Nephron (organoid): ENCODE measurements around the gene IREB2.
"Not testable (repeated sequence)": the region's sequence is repeated elsewhere in the genome, so short reads cannot be mapped to it uniquely, and the experiment has no call there.

Source experiments
- H3K27ac Mint-ChIP-seq, 3 experiments: 2 replicates each; pipeline ENCODE4 v1.8.0; 2020; ENCODE audit warnings: mixed read lengths in 3 of 3, mild to moderate bottlenecking in 2 of 3, moderate library complexity in 1 of 3
- H3K27me3 Mint-ChIP-seq: 2 replicates; pipeline ENCODE4 v1.8.0; 2021; ENCODE audit warnings: low read depth, mild to moderate bottlenecking, moderate library complexity, mixed read lengths
- H3K36me3 Mint-ChIP-seq: 2 replicates; pipeline ENCODE4 v1.8.0; 2020; ENCODE audit warnings: low read depth, mixed read lengths
- H3K4me1 Mint-ChIP-seq: 2 replicates; pipeline ENCODE4 v1.8.0; 2020; ENCODE audit warnings: mixed read lengths
- H3K4me3 Mint-ChIP-seq, 3 experiments: 2 replicates each; pipeline ENCODE4 v1.8.0; 2020; ENCODE audit warnings: mild to moderate bottlenecking in 3 of 3, mixed read lengths in 3 of 3, moderate library complexity in 2 of 3
- H3K9me3 Mint-ChIP-seq: 2 replicates; pipeline ENCODE4 v1.8.0; 2020; ENCODE audit warnings: mixed read lengths
- TF ChIP-seq, protein P1 (sequence below), 3 experiments: fragments of 200-600 bp; sonication (generic); IDR thresholded peaks; one replicate each; pipeline ENCODE4 v1.5.0; 2021; ENCODE audit warnings: antibody characterized with exemption in 3 of 3; ENCODE audit not compliant: unreplicated experiment in 3 of 3

IREB2 gene

DNA sequence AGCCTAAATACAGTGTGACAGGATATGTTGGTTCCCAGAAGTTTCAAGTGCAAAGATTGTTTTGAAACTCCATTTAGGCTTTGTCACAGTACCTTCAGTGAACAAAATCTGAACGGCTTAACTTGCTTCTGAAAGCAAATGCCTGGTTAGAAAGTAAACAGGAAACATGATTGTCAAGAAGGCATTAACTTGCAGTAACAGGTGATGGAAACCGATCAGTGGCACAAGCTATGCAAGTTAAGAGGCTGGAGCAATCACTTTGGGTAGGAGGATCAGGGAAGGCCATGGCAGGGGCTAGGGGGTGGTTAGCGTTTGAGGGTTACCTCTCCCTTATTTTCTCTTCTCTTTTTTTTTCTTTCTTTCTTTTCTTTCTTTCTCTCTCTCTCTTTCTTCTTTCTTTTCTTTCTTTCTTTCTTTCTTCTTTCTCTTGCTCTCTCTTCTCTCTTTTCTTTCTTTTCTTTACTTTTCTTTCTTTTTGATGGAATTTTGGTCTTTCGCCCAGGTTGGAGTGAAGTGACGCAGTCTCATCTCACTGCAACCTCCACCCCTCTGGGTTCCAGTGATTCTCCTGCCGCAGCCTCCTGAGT is 71.8 kb downstream of the IREB2 start:
- TF ChIP-seq, protein P1, sequence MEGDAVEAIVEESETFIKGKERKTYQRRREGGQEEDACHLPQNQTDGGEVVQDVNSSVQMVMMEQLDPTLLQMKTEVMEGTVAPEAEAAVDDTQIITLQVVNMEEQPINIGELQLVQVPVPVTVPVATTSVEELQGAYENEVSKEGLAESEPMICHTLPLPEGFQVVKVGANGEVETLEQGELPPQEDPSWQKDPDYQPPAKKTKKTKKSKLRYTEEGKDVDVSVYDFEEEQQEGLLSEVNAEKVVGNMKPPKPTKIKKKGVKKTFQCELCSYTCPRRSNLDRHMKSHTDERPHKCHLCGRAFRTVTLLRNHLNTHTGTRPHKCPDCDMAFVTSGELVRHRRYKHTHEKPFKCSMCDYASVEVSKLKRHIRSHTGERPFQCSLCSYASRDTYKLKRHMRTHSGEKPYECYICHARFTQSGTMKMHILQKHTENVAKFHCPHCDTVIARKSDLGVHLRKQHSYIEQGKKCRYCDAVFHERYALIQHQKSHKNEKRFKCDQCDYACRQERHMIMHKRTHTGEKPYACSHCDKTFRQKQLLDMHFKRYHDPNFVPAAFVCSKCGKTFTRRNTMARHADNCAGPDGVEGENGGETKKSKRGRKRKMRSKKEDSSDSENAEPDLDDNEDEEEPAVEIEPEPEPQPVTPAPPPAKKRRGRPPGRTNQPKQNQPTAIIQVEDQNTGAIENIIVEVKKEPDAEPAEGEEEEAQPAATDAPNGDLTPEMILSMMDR (IDR thresholded peaks at IDR 0.05; ENCODE audit: unreplicated experiment in 3 of 3), result no peak
- H3K4me1 Mint-ChIP-seq, result peaks cover 5% of the 10 kb centered on the region
- no peak overlapping the region for H3K27ac Mint-ChIP-seq
- H3K9me3 Mint-ChIP-seq, result no peaks in the 10 kb centered on the region
- H3K4me3 Mint-ChIP-seq, result no peak overlapping the region
- no peaks in the 10 kb centered on the region for H3K36me3 Mint-ChIP-seq
- peaks cover 11% of the 10 kb centered on the region for H3K27me3 Mint-ChIP-seq

DNA sequence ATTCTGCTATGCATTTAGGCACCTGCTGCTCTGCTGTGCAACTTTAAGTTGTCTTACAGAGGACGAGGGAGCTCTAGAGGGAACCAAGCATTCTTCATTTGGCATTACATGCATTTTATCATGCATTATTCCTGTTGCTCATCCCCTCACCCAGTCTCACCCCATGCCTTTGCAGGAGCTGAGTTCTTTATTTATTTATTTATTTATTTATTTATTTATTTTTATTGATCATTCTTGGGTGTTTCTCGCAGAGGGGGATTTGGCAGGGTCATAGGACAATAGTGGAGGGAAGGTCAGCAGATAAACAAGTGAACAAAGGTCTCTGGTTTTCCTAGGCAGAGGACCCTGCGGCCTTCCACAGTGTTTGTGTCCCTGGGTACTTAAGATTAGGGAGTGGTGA is 82.0 kb downstream of the IREB2 start:
- not testable (repeated sequence) for H3K27me3 Mint-ChIP-seq, H3K4me1 Mint-ChIP-seq, H3K4me3 Mint-ChIP-seq, H3K27ac Mint-ChIP-seq, H3K9me3 Mint-ChIP-seq
- H3K36me3 Mint-ChIP-seq, result peaks cover 13% of the 10 kb centered on the region

- H3K27ac Mint-ChIP-seq, result no peak overlapping the region
- H3K27me3 Mint-ChIP-seq, result no peaks in the 10 kb centered on the region
- TF ChIP-seq, protein P1 (IDR thresholded peaks at IDR 0.05; ENCODE audit: unreplicated experiment in 3 of 3), result no peak
- H3K4me1 Mint-ChIP-seq, result no peaks in the 10 kb centered on the region
- H3K4me3 Mint-ChIP-seq, result no peak overlapping the region
- H3K36me3 Mint-ChIP-seq, result peaks cover 25% of the 10 kb centered on the region
- peaks cover 3% of the 10 kb centered on the region for H3K9me3 Mint-ChIP-seq
Observed at GRCh38 chr15:78524230-78524629, 86.2 kb downstream of the IREB2 start.

DNA sequence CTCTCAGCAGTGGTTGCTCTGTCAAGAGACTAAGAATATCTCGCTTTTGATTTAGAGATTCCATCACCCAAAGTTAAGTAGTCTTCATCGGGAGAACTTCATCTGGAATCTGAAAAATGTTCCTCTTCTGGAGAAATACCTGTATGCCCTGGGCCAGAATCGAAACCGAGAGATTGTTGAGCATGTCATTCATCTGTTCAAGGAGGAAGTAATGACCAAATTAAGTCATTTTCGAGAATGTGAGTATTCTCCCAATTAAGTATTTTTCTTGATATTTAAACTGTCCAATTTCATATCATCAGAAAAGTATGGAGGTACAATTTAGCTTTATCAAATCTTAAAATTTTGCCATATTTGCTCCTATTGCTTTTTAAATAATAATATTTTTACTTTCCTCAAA is 89.3 kb downstream of the IREB2 start:
- TF ChIP-seq, protein P1 (IDR thresholded peaks at IDR 0.05; ENCODE audit: unreplicated experiment in 3 of 3), result no peak
- Mint-ChIP-seq H3K9me3 (peaks cover 3% of the 10 kb centered on the region), H3K27me3 (no peaks in the 10 kb centered on the region), H3K4me3 (no peak overlapping the region), H3K27ac (no peak overlapping the region), H3K36me3 (peaks cover 25% of the 10 kb centered on the region), H3K4me1 (no peaks in the 10 kb centered on the region)

GRCh38 chr15:78533331-78533730 is 95.3 kb downstream of the IREB2 start:
- peaks cover 5% of the 10 kb centered on the region for H3K36me3 Mint-ChIP-seq
- no peak overlapping the region for H3K27ac Mint-ChIP-seq
- H3K9me3 Mint-ChIP-seq, result no peaks in the 10 kb centered on the region
- no peak overlapping the region for H3K4me3 Mint-ChIP-seq
- peaks cover 8% of the 10 kb centered on the region for H3K4me1 Mint-ChIP-seq
- TF ChIP-seq, protein P1 (IDR thresholded peaks at IDR 0.05; ENCODE audit: unreplicated experiment in 3 of 3), result no peak
- H3K27me3 Mint-ChIP-seq, result peaks cover 3% of the 10 kb centered on the region

DNA sequence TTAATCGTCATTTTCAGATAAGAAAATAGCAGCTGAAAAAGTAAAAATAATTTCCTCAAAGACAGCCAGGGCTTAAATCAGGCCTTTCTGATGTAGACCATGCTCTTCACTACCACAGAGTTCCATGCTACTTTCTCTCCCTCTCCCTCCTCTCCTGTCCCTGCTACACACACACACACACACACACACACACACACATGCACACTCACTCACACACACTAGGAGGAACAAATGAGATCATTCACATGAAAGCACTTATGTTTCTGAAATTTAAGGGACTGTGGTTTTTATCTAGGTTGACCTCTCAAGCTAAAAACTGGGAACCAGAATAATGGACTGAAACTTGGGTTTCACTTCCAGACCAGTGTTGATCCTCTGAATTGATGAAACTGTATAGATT is 98.1 kb downstream of the IREB2 start:
- no peak overlapping the region for H3K4me3 Mint-ChIP-seq

More for the DNA sequence above, 98.1 kb downstream of the IREB2 start:
- Mint-ChIP-seq H3K36me3 (no peaks in the 10 kb centered on the region), H3K27me3 (peaks cover 3% of the 10 kb centered on the region), H3K9me3 (no peaks in the 10 kb centered on the region), H3K27ac (no peak overlapping the region), H3K4me1 (peaks cover 15% of the 10 kb centered on the region)
- TF ChIP-seq, protein P1 (IDR thresholded peaks at IDR 0.05; ENCODE audit: unreplicated experiment in 3 of 3), result no peak
